GM21619 (cell line): ENCODE data around the gene CSNK1G2.

Source experiments
- ATAC-seq: cut with Tn5 transposase; IDR thresholded peaks from one replicate; pipeline ENCODE4 v1.9.1; 2021; ENCODE audit not compliant: unreplicated experiment

CSNK1G2 gene

DNA sequence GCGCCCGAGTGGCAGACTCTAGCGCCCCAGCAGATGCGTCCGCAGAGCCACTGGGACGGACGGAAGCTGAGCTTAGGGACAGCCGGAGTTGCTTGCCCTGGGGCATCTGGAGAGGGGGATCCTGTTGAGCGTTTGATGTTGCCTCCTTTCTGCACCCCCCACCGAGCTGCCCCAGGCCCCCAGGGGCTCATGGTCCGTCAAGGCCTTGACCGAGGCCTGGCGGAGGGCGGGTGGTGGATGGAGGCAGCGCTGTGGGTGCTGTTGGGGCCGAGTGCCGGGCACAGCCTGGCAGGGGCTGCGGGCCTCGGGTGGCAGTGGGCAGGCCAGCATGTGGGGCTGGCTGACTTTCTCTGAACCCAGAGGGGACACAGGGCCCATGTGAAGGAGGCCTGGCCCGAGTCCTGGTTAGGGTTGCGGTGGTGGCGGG is 2.7 kb downstream of the CSNK1G2 start:
- ATAC-seq, result no peak

DNA sequence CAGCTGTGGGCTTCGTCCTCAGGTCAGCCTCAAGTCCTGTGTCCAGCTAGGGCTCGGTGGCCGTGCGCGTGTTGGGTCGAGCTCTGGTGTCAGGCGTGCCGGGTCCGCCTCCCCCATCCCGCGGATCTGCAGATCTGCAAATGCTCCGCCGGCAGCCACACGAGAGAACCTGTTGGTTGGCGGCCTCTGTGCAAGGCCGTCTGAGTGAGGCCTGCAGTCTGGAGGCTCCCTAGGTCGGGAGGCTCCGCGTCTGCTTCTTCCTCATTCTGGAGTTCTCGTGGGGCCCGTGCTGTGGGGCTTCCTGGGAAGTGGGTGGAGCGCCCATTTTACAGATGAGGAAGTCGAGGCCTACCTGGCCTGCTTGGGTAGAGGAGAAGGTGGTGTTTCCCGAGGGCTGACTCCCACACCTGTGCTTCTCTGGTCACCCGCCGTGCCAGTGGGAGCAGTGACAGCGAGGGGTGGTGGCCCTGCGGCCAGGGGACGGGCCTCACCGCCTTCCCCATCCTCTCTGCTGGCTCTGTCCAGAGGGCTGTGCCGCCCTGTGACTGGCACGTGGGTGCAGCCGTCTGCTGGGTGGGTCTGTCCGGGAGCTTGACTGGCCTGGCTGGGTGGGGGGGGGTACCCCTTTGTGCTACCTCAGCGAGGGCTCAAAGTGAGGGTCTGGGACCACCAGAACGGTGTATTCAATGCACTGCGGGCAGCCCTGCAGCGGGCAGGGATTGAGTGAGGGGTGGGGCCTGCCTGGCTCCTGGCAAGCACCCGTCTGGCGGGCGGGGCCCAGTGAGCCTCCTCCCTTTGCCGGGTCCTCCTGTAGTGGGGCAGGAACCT is 3.3 kb downstream of the CSNK1G2 start:
- ATAC-seq, result no peak

DNA sequence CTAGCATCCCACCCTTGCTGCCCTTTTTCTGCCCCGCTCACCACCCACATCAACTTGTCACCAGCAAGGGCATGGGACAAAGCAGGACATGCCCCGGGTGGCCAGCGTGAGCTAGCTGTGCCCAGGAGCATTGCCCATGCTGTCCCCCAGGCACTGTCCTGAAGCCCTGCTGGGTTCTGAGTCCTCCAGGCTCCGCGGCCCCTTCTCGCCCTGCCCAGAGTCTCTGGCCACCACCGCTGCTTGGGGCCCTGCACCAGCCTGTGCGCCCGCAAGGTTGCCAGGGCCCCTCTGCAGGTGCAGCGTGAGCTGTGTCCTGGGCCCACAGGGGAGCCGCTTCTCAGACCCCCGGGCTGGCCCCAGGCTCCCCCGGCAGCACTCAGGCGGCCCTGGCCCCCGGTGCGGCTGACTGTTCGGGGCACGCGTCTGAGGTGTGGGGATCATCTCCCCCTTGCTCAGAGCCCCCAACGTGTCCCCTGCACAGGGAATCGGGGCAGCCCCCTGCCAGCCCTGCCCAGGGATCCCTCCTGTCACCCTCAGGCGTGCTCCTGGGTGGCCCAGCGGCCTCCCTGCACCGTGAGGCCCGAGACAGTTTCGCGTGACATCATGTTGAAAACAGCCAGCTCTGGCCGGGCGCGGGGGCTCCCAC is 4.1 kb downstream of the CSNK1G2 start:
- no peak for ATAC-seq

DNA sequence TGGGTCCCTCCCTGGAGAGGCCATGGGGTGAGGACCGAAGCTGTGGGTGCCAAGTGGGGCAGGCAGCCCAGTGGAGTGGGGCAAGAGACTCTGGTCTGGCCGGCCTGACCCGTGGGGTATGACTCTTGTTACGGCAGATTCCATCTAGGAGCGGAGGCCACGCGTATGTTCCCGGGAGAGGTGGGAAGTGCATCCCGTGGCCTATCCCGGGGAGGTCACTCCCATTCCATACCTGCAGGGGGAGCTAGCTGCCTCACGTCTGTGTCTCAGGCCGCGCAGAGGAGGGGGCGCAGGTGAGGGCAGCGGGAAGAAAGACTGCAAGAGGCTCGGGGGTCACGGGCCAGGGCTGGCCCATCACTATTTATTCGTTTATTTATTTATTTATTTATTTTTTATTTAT is 4.9 kb downstream of the CSNK1G2 start:
- no peak for ATAC-seq

DNA sequence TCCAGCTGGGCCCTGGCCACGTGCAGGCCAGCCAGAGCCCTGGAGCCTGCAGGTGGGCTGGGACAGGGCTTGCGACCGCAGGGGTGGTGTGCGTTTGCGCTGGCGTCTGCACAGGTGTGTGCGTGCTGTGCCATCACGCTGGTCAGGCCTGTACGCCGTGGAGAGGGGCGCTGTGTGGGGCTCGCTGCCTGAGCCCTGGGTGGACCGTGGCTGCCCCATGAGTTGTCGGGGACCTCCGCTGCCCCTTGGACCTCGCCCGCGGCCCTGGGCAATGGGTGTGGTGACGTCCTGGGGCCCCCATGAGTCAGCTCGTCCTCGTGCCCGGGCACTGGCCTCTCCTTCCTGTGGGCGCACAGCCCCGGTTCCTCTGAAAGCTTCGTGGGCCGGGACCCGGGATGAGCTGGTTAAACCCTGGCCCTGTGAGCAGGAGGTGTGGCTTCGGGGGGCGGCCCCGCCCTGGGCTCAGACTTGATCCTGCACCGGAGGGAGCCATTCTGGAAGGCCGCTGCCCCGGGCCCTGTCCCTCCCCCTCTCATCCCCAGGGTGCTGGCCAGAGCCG is 6.8 kb downstream of the CSNK1G2 start:
- no peak for ATAC-seq

DNA sequence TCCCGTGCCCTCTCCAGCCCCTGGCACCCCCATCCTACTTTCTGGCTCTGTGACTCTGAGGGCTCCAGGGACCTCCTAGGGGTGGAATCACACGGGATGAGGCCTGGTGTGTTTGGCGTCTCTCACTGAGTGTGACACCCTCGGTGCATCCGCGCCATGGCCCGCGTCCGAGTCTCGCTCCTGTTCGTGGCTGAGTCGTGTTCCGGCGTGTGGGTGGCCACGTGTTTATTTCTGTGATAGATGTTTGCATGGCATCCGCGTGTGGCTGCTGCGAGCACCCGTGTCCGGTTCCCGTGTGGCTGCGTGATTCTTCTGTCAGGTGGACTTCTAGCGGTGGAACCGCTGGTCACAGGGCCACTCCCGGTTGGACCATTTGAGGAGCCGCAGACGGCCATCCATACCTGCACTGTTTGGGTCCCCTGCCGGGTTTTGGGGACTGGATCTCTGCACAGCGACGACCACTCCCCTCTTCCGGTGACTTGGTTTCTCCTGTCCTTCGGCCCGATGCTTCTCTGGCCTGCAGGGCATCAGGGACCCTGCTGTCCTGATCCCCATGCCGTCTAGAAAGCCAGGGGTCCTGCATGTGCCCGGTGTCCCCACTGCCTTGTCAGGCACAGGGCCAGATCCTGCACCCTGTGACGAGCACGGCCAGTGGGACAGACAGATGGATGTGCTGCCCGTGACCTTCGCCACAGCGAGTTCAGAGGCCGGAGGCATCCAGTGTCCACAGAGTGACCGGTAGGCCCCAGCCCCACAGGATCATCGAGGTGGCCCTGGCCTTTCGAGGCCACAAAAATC is 8.5 kb downstream of the CSNK1G2 start:
- no peak for ATAC-seq

DNA sequence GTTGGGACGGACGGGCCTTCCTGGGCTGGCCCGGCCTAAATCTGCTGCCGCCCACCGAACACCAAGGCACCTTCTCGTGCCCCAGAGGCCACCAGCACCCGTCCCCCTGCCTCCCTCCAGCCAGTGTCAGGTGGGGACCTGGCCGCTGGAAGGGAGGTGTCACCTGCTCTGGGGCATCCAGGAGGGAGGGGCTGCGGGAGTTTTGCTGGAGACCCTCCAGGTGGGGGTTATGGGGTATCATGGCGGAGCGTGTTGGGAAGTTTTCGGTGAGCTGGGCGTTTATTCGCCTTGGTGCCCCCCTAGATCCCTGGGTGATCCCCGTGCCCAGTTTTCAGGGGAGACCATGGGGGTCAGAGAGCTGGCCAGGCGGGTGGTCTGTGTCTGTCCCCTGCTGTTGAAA is 9.7 kb downstream of the CSNK1G2 start:
- ATAC-seq, result no peak

DNA sequence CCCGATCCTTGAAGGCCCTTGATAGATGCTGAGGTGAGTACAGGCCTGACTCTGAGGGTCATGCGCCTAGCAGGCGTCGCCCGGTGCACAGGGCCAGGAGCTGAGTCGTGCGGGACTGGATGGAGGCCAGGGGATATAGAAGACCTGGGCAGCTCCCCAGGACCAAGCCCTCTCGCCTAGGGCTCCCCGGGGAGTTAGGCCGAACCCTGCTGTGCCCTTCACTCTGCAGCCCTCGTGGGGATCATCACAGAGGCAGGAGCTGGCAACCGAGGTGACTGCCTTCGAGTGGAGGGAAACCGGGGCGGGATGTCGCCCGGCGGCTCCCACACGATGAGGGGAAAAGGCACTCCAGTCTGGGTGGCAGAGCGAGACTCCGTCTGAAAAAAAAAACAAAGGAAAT is 11.7 kb downstream of the CSNK1G2 start:
- no peak for ATAC-seq

DNA sequence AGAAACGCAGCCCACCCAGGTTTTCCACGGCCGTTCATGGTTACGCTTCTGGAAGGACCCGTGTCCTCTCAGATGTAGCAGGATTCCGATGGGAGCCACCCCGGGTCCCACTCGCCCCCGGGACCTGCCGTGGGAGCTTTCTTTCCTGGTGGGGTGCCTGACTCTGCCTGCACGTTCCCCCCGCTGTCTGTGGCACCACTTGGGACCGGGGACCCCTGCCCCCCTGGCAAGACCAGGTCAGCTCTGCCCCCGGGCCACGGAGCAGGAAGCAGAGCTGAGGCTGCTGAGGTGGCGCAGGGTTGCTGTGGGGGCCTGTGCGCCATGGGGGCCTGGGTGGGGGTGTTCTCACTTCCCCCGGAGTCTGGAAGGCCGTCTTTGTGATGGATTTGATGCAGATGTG is 12.1 kb downstream of the CSNK1G2 start:
- ATAC-seq, result no peak

DNA sequence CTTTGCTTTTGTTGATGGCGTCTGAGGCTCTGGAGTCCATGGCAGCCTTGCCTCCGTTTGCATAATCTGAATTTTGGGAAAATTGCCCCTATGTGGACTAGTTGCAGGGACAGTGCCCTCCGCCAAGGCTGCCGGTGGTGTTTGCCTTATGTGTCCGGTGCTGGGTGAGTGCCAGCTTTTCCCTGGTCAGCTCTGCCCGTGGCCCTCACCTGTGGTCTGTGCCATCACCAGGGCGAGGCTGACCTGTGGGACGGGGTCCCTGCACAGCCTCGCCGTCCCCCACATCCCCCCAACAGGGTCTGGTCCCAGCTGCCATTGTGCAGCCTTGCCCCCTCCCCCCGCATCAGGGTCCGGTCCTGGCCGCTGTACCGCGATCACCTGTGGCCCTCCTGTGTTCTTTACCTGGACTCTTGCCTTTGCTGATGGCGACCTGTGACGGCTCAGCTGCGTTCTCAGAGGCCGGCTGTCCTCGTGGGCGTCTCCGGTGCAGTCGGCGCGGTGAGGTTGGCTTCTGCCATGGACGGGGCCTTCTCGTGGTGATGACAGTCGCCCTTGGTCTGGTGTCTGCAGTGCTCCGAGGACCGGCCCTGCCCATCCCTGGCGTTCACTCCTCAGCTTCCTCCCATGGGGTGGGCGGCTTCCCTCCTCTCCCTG is 12.6 kb downstream of the CSNK1G2 start:
- no peak for ATAC-seq

DNA sequence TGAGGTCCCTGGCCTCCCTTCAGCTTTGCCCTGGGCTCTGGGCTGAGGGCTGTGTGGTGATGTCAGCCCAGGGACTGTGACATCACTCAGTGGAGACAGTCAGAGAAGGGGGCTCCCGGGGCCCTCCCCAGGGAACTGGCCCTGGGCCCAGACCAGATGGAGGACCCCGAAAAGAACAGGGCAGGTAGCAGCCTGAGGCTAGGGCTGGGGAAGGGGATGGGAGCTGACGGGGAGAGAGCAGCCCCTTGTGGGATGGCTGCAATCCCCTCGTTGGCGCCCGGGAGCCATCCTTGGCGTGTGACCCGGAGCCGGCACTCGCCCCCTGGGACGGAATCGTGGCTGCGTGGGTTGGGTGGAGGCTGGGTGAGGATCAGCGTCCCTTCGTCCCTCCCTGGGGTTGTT is 13.6 kb downstream of the CSNK1G2 start:
- no peak for ATAC-seq

DNA sequence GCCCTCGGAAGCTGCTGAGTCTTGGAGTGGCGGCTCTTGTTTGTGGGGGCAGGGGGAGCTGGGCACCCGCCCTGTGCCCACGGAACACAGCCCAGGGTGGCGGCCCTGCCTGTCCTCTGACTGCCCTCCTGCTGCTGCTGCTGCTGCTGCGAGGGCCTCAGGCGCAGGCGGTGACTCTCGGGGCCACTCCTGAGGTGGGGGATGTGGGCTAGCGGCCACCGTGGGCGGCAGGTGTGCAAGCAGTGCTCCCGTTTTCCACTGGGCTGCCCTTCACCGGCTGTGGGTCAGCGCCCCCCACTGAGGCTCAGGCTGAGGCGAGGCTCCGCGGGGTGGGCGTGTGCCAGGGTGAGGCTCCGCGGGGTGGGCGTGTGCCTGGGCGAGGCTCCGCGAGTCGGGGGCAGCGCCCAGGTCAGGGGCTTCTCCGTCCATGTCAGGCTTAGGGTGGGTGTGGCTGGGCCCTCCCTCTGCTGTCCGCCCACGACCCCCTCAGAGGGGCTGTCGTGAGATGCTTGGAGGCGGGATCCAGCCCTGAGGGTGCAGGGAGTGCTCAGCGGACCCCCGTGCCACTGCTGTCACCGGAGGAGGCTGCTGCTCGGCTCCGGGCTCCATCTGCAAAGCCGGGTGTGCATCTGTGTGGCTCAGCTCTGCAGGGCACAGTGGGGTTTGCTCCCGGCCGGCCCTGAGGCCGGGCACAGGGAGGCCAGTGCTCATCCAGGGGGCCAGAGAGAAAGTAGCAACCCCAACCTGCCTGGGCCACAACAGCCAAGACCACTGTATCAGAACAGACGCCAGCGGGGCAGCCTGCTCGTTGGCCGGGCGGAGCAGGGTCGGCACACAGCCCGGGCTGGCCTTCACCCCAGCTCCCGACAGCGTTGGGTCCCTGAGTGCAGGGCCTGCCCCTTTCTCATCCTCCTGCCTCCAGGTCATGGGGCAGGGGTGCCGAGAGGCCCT is 14.5 kb downstream of the CSNK1G2 start:
- no peak for ATAC-seq

DNA sequence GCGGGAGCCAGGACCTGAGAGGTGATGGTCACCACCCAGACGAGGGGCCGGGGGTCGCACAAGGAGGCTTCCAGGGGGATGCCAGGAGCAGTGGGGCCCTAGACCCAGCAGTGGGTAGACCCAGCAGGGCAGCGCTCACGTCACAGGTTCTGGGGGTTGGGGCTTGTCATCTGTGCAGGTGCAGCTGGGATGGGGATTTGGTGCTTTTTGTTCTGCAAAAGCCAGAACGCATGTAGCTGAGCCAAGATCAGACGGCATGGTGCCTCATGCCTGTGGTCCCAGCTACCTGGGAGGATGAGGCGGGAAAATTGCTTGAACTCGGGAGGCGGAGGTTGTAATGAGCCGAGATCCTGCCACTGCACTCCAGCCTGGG is 15.1 kb downstream of the CSNK1G2 start:
- ATAC-seq, result no peak

DNA sequence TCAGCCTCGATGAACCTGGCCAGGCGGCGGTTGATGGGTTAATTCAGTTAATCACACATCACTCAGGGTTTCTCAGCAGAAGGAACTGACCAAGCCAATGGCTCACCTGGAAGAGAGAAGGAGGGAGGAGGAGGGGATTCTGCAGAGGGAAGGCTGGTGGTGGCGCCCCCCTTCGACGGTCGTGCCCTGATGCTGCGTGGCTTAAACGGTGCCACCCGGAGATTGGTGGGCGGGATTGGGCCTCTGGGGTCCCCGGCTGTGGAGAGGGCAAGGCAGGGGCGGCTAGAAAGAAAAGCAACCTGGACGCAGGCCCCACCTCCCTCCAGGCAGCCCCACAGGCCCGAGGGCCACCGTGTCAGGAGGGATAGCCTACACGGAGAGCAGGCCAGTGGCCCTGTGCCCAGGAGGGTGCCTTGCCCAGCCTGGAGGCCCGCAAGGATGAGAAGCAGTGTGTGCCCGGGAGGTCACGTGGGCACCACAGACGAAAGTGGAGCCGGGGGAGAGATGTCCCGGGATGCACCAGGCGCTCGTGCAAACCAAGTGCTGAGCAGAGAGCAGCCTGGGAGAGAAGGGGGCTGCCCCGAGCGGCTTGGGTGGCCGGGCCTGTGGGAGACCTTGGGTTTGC is 16.0 kb downstream of the CSNK1G2 start:
- no peak for ATAC-seq

DNA sequence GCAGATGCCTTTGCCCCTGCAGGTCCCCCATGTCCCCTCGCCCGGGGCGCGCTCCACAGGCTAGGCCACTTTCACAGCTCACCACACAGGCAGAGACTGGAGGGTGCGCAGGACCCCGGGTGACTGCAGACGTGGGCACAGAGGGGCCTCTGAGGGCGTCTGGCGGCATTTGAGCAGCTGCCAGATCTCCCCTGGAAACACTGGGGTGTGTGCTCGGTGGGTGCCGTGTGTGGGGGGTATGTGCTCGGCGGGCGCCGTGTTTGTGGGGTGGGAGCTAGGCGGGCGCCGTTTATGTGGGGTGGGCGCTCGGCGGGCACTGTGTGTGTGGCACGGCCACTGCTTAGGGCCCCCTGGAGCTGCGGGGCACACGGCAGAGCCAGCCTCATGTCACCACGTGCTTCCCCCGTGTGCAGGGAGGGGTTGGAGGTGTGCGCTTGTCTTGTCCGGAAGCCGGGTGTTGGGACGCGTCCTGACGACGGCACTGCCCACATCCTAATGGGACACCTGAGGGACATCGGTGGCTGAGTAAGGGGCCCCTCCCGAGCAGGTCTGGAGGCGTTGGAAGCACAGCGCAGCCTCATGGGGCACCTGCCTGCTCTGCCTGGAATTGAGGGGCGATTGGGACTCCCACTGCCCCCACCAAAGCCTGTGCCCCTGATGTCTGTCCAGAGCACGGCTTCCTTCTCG is 16.7 kb downstream of the CSNK1G2 start:
- no peak for ATAC-seq

DNA sequence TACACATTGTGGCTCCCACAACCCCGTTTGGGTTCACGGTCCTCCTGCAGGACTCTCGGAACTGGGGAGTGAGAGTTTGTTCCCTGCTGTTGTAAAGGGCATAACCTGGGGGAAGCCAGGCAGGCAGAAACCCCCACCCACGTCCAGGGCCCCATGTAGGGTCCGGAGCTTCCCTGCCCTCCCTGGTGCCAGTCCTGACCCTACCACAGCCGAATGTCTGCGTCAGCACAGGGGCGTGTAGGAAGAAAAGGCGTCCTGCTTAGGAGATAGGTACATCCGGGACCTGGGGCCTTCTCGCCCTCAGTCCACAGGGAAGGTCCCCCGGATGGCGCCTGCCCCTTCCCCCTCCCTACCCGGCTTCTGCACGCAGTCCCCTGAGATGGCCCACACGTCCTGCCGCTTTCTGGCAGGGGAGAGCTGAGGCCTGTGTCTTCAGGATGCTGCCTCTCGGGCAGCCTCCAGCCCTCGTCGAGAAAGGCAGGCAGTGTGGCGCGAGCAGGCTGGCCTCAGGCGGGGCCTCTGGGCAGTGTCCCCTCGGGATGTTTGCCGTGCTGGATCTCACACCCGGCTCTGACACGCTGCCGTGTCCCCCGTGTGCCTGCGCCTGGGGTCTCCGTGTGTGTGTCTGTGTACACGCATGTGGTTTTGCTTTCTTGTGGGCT is 19.1 kb downstream of the CSNK1G2 start:
- no peak for ATAC-seq

DNA sequence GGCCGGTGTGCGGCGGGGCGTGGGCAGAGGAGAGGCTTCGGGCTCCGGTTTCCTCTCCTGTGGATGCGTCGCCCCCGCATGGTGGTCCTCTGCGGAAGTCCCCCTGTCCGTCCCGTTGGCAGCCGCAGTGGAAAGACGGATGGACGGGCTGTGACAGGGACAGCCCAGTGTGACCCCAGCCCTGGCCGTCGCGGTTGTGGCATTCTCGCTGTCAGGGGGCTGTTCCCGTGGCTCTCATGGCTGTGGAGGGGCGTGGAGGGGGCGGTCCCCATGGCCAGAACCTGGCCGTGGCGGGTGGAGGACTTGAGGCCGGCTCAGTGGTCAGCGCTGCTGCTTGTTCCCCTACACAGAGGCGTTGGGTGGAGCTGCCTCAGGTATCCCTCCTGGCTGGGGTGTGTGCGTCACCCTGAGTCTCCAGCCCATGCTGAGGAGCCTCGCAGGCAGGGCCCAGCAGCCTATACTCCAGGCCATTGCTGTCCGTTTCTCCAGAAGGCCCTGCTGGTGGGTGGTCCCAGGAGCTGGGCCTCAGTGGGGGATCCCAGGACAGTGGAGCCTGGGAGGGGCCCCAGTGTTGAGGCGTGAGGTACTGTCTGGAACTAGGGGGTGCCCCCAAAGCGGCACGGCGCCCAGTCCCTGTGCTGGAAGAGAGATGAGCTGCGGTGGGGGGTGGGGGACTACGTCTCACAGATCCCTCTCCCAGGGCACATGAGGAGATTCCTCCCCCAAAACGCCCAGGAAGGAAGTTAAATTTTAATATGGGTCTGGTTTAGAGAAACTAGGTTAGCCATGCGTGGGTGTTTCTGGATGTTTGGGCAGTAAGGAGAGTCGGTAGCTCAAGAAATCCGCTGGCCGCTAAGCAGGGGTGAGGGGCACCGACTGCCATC is 20.3 kb downstream of the CSNK1G2 start:
- ATAC-seq, result no peak
